Progenitor cell of endocrine pancreas (in vitro differentiated cells): Measurements from ENCODE around the gene MYLK. TPM values are rescaled to one million over a fixed set of nuclear protein-coding genes. Genes with fewer than 3 reads are reported as not detected.
A peak's percentile ranks its signal among the peaks of the same experiment; 100 is the strongest.

Experiments used
- DNase-seq: peaks from one replicate; pipeline ENCODE4 v3.0.0; 2021; ENCODE audit warnings: low spot score; ENCODE audit not compliant: unreplicated experiment
- H3K27ac Mint-ChIP-seq: 2 replicates; pipeline ENCODE4 v1.8.0; 2021; ENCODE audit warnings: mild to moderate bottlenecking, moderate library complexity, mixed read lengths
- H3K27me3 Mint-ChIP-seq: 2 replicates; pipeline ENCODE4 v1.8.0; 2021; ENCODE audit warnings: mixed read lengths
- H3K36me3 Mint-ChIP-seq: 2 replicates; pipeline ENCODE4 v1.8.0; 2022; ENCODE audit warnings: mixed read lengths; ENCODE audit not compliant: insufficient read depth
- H3K4me1 Mint-ChIP-seq: 2 replicates; pipeline ENCODE4 v1.8.0; 2021; ENCODE audit warnings: low read depth, mixed read lengths
- H3K4me3 Mint-ChIP-seq: 2 replicates; pipeline ENCODE4 v1.8.0; 2021; ENCODE audit warnings: low read depth, mild to moderate bottlenecking, moderate library complexity, mixed read lengths
- H3K9me3 Mint-ChIP-seq: 2 replicates; pipeline ENCODE4 v1.8.0; 2021; ENCODE audit warnings: low read depth, mixed read lengths
- CTCF ChIP-seq: fragments of 200-600 bp; sonication (generic); IDR thresholded peaks from one replicate; pipeline ENCODE4 v1.5.0; 2021; ENCODE audit warnings: antibody characterized with exemption, mild to moderate bottlenecking; ENCODE audit not compliant: unreplicated experiment
- total RNA-seq: library from RNA; stranded (reverse); gene quantifications from 2 replicates; pipeline ENCODE4 v1.2.1, GENCODE V29; 2021

The MYLK gene
- total RNA-seq, 1 donor from 2014 or later = 1.1 TPM

GRCh38 chr3:123790254-123791072 lies 93.7 kb downstream of the MYLK start:
- no peak for TF ChIP-seq CTCF
- Mint-ChIP-seq H3K36me3 (no peaks in the 10 kb centered on the region), H3K27ac (no peak overlapping the region), H3K27me3 (peaks cover 22% of the 10 kb centered on the region), H3K4me1 (peaks cover 15% of the 10 kb centered on the region), H3K9me3 (no peaks in the 10 kb centered on the region), H3K4me3 (no peak overlapping the region)
- no peak for DNase-seq

- H3K27ac Mint-ChIP-seq = no peak overlapping the region
- H3K4me3 Mint-ChIP-seq = no peak overlapping the region
- peaks cover 15% of the 10 kb centered on the region for H3K4me1 Mint-ChIP-seq
- no peak for DNase-seq
- no peaks in the 10 kb centered on the region for H3K36me3 Mint-ChIP-seq
- H3K27me3 Mint-ChIP-seq = peaks cover 25% of the 10 kb centered on the region
- TF ChIP-seq CTCF = no peak
- no peaks in the 10 kb centered on the region for H3K9me3 Mint-ChIP-seq
Measured at GRCh38 chr3:123789760-123790159, 94.4 kb downstream of the MYLK start.

- Mint-ChIP-seq H3K27ac (no peak overlapping the region), H3K9me3 (no peaks in the 10 kb centered on the region), H3K4me1 (peaks cover 15% of the 10 kb centered on the region), H3K27me3 (peaks cover 23% of the 10 kb centered on the region), H3K4me3 (no peak overlapping the region), H3K36me3 (no peaks in the 10 kb centered on the region)
- DNase-seq = no peak
- no peak for TF ChIP-seq CTCF
Measured at GRCh38 chr3:123789160-123789559, 95.0 kb downstream of the MYLK start.

GRCh38 chr3:123788710-123789109 lies 95.4 kb downstream of the MYLK start:
- H3K27ac Mint-ChIP-seq = peak overlapping the region; percentile 16
- no peaks in the 10 kb centered on the region for H3K36me3 Mint-ChIP-seq
- no peak for TF ChIP-seq CTCF
- H3K27me3 Mint-ChIP-seq = peaks cover 21% of the 10 kb centered on the region
- no peak for DNase-seq
- H3K4me3 Mint-ChIP-seq = no peak overlapping the region
- no peaks in the 10 kb centered on the region for H3K9me3 Mint-ChIP-seq
- H3K4me1 Mint-ChIP-seq = peaks cover 15% of the 10 kb centered on the region

GRCh38 chr3:123787133-123787532 lies 97.0 kb downstream of the MYLK start:
- no peak overlapping the region for H3K27ac Mint-ChIP-seq
- no peak for DNase-seq
- no peaks in the 10 kb centered on the region for H3K36me3 Mint-ChIP-seq
- no peak for TF ChIP-seq CTCF
- H3K27me3 Mint-ChIP-seq = peaks cover 6% of the 10 kb centered on the region
- H3K9me3 Mint-ChIP-seq = no peaks in the 10 kb centered on the region
- H3K4me1 Mint-ChIP-seq = peaks cover 15% of the 10 kb centered on the region
- H3K4me3 Mint-ChIP-seq = no peak overlapping the region
